SK-N-SH treated with all-trans-retinoic acid at 6 μM for 48 hours (cell line): Measurements from ENCODE around the gene ACSL6.

ENCODE experiments used
- ARNTL ChIP-seq: fragments of 450-650 bp; formaldehyde crosslinking; IDR thresholded peaks from 2 replicates; pipeline ENCODE4 v1.5.0; 2020; ENCODE audit warnings: low read depth, mild to moderate bottlenecking, moderate library complexity, borderline replicate concordance
- CSRNP3 ChIP-seq: fragments of 250-450 bp; sonication (Bioruptor Pico); IDR thresholded peaks from 2 replicates; pipeline ENCODE4 v1.5.1; 2021; ENCODE audit warnings: mild to moderate bottlenecking, moderate library complexity
- TOX ChIP-seq: fragments of 250-450 bp; sonication (Bioruptor Pico); IDR thresholded peaks from 2 replicates; pipeline ENCODE4 v1.8.0; 2021; ENCODE audit warnings: mild to moderate bottlenecking, moderate library complexity, borderline replicate concordance
- ZNF70 ChIP-seq: fragments of 450-650 bp; formaldehyde crosslinking; IDR thresholded peaks from 2 replicates; pipeline ENCODE4 v1.5.0; 2020; ENCODE audit warnings: mild to moderate bottlenecking, moderate library complexity
- TF ChIP-seq, protein P1 (sequence below): fragments of 250-450 bp; sonication (Bioruptor Pico); IDR thresholded peaks from 2 replicates; pipeline ENCODE4 v1.5.1; 2020; ENCODE audit warnings: low read depth, mild to moderate bottlenecking, moderate library complexity

- no peak for TF ChIP-seq CSRNP3 (CRISPR knock-in tag)
- TF ChIP-seq ZNF70 (CRISPR knock-in tag), result no peak
- no peak for TF ChIP-seq TOX
- no peak for TF ChIP-seq ARNTL
- TF ChIP-seq, protein P1, sequence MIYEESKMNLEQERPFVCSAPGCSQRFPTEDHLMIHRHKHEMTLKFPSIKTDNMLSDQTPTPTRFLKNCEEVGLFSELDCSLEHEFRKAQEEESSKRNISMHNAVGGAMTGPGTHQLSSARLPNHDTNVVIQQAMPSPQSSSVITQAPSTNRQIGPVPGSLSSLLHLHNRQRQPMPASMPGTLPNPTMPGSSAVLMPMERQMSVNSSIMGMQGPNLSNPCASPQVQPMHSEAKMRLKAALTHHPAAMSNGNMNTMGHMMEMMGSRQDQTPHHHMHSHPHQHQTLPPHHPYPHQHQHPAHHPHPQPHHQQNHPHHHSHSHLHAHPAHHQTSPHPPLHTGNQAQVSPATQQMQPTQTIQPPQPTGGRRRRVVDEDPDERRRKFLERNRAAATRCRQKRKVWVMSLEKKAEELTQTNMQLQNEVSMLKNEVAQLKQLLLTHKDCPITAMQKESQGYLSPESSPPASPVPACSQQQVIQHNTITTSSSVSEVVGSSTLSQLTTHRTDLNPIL (CRISPR knock-in tag), result no peak
Observed at GRCh38 chr5:132000677-132001453, 10.6 kb downstream of the ACSL6 start.
